Glomerular endothelial cell (primary cell): Measurements from ENCODE around the gene CCDC137. TPM values are rescaled to one million over a fixed set of nuclear protein-coding genes. Genes with fewer than 3 reads are reported as not detected.
"Not testable (repeated sequence)": the region's sequence is repeated elsewhere in the genome, so short reads cannot be mapped to it uniquely, and the experiment has no call there.

Source experiments
- DNase-seq: peaks from one replicate; pipeline ENCODE4 v3.0.0-alpha.2; 2011; ENCODE audit warnings: low read depth, low spot score; ENCODE audit errors: extremely low read depth
- total RNA-seq: library from RNA; depleted of rRNA; stranded (reverse); fragments of >200 nt; gene quantifications from 2 replicates; pipeline ENCODE4 v1.2.3, GENCODE V29; 2015

The CCDC137 gene
- total RNA-seq, 1 donor from 2014 or later: 19.0 TPM

DNA sequence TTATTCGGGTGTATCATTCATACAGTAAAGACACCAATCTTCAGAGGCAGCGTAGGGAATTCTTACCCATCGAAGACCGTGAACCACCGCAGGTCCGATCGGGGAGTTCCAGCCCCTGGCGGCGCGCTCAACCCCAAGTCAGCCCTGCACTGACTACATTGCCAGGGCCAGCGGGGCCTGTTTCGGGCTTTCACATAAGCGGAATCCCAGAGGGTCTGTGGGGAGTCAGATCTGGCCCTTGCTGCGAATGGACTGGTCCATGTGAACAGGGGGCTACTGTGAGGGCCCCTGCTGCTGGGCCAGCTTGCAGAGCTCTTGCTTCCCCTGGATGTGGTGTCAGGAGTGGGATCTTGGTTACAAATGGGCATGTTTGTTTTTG lies 17.8 kb upstream of the CCDC137 start:
- DNase-seq: no peak

DNA sequence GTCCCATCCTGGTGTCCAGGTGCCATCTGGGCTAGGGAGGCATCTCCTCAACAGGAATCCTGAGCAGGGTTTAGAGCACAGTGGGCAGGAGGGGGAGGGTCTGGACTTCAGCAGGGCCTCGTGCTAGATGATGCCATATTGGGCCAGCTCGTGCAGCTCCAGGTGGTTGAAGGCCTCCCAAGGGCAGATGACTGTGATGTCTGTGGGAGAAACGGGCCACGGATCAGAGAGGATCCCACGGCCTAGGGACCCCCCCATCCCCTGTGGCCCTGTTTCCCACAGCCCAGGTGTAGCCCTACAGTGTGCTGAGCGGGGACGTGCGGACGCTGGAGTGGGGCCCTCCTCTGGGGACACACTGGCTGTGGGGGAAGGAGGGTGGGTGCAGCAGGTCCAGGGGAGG lies 15.6 kb upstream of the CCDC137 start:
- DNase-seq: no peak

DNA sequence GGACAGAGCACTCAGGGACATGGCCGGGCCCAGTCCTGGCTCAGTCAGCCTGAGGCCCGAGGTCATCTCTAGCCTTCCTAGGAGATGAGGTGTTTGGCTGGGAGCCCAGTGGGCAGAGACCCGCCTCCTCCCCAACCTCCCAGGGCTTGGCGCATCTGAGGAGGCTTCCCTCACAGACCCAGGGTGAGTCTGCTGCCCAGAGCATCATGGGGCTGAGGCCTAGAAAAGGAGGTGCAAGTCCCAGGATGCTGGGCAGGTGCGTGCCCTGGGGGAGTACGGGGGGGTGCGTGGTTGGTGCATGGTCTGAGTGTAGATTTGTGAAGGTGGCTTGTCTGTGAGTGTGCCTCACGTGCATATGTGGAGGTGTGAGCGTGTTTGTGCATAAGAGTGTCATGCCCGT lies 14.8 kb upstream of the CCDC137 start:
- no peak for DNase-seq

DNA sequence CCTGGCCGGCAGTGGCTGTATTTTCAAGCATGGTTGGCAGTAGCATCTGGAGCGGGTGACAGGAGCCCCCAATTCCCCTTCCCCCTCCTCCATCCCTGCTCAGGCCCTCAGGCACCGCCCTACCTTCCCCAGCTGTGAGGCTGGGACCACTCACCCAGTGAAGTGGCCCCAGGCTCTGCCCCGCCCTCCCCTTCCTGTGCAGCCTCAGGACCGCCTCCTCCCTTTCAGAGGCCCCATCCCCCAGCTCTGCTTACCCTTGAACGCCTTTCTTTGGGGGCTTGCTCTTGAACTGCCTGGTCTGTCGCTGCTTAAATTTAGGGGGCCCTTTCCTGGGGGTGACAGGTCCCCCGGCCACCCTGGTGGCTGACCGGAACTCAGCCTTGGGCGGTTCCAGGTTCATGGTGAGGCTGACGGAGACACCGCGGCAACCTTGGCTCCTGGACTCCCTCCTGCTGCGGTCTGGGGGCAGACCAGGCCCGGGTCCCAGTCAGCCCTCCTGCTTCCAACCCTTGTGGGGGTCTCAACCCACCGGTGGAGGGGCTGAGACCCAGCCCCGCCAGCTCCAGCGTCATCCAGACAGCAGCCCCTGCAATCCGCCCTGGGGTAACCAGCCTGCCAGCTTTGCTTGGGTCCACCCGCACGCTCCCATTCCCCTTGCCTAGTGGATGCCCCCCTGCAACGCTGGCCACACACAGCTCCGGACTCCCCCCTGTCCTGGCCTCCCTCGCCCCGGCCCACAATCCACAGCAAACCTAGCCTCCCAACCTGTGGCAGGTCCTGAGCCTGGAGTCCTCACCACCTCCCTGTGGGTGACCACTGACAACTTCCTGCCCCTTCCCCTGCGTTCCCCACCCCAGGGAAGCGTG lies 13.4 kb upstream of the CCDC137 start:
- no peak for DNase-seq

DNA sequence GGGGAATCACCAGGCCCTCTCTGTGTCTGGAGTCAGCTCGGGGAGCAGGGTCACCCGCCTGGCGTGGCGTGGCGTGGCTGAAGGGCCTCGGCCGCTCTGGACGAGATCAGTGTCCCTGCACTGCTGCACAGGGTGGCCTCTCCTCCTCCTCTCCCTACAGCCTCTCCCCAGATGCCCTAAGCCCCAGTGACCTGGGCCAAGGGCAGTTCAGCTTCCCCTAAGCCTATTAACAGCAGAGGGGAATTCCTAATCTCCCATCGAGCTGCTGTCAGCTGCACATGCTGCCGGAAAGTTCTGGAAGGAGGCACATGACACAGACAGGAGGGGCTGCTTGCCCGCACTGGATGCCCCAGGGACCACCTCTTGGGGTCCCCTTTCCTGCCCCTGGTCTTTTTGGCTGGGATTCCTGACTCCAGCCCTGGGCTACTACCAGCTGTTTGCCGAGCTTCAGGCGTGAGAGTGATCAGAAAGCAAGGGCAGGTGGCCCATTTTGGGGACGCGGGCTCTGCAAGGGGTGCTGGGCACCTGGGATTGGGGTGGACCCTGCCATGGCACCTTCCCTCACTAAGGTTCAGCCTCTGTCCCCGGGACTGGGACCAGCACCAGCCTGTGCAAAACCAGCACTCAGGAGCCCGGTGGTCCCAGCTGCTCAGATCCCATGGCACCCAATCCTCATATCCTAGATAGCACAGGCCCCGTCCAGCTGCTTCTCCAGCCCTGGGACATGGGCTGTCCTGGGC lies 11.0 kb upstream of the CCDC137 start:
- no peak for DNase-seq

DNA sequence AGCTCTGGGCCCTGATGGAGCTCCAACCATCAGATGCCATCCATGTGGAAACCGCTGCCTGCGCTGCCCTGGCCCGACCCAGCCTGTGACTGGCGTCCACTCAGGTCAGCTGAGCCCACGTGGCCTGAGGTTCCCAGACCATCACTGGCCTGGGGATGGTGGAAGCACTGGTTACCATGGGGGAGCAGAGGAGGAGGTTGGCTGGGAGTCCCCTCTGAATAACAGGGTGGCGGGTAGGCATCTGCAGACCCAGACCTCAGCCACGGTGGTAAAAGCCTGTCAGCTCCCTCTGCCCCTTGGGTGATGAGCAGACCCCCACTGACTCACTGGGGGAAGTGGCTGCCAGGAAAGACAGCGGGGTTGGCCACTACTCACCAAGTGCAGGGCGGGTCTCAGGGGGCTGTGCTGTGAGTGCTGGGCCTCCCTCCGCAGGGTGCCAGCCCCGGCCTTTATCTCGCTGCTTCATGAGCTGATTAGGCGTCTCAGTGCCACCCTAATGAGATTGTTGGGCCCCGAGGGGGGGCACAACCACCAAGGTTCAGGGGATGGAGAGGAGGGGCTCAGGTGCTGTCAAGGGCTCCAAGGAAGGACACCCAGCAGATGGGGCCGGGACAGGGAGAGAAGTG lies 10.3 kb upstream of the CCDC137 start, which contains the start of gene PDE6G:
TSS of gene PDE6G (minus strand) at position 425 of the 626 bp plus-strand sequence. CDS start 3,237 bp downstream, outside the sequence.
- DNase-seq: no peak

DNA sequence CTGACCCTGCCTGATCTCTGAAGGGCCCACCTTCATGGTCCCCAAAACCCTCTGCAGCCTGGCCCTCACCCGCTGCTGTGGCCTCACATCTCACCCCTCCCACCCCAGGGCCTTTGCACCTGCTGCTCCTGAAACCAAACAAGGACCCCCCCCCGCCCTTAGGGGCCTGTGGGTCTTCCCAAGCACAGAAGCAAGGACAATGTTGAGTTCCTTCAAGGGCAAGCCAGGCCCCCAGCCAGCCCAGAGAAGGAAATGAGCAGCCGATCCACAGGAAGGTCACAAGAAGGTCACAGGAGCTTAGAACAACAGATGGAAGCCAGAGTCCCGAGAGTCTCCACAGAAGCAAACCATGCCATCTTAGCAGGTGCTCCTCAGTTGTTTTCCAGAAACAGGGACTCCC lies 9.7 kb upstream of the CCDC137 start:
- no peak for DNase-seq

DNA sequence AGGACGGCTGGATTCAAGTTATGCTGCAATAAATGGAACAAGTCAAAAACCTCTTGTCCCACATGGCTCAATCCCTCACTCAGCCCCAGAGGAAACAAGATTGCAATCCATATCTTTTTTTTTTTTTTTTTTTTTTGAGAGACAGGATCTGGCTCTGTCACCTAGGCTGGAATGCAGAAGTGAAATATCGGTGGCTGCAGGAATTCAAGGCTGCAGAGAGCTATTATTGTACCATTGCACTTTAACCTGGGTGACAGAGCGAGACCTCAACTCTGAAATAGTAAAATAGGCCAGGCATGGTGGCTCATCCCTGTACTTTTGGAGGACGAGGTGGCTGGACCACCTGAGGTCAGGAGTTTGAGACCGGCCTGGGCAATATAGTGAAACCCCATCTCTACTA lies 7.5 kb upstream of the CCDC137 start:
- no peak for DNase-seq

DNA sequence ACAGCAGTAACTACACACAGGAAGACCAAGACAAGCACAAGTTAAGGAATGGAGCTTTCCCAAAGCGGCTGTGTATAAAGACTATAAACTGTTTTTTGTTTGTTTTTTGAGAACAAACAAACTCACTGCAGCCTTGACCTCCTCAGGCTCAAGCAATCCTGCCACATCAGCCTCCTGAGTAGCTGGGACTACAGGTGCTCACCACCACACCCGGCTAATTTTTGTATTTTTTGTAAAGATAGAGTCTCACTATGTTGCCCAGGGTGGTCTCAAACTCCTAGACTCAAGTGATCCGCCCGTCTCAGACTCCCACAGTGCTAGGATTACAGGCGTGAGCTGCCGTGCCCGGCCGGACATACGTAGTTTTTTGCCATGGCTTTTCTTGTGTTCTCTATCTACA lies 6.1 kb upstream of the CCDC137 start:
- no peak for DNase-seq

DNA sequence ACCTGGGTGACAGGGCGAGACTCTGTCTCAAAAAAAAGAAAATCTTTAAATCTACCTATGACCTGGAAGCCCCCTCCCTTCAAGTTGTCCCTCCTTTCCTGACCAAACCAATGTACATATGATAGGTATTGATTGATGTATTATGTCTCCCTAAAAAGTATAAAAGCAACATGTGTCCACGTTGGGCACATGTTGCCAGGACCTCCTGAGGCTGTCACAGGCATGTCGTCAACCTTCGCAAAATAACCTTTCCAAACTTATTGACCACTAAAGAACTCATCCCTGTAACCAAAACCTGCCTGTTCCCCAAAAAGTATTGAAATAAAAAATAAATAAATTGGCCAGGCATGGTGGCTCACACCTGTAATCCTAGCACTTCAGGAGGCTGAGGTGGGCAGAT lies 4.5 kb upstream of the CCDC137 start:
- DNase-seq: no peak

DNA sequence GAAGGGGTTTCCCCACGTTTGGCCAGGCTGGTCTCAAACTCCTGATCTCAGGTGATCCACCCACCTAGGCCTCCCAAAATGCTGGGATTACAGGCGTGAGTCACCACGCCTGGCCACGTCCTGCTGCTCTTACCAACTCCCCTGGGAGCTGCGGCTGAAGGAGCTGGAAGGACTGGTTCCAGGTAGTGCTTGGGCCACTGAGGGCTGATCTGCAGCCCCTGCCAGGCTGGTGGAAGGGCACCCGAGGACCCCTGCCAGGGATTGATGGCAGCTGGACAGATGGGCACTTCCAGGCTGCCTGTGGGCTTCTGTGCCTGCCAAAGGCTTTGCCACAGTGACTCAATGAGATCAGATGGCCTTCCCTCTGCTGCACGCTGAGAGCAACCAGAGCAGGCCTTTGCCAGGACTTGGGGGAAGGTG lies 2.5 kb upstream of the CCDC137 start:
- no peak for DNase-seq

DNA sequence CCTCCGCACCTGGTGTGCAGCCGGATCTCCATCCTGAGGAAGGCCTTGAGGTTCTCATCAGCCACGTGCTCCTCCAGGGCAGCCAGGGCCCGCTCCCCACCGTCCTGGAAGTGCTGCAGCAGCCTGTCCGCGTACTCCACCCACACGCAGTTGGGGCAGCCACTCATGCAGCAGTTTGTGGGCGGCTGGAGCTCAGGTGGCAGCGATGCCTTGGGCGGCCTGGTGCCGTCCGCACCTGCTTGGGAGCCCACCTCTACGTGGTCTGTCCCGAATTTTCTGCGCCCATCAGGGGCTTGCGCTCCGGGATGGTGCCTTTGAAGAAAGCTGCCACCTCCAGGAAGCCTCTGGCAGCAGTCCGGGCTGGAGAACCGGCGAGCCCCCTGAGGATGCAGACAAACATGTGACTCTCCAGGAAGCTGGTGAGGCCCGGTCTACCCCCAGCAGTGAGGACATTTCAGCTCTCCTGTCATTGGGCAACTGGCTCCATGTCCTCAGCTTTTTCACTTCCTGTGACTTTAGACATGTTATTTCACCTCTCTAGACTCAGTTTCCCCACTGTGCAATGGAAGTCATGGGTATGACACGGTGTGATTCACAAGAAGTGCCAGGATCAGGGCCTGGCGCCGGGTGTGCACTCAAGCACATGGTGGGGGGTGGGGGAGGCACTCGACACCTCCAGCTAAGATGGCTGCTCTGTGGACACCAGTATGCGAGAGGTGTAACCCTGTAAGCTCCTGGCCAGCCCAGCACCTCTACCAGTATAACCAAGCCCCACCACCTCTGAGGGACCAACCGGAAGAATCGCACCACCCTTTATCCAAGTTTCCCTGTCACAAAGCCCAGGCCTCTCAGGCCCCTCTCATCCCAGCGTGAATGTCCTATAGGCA lies 1.1 kb upstream of the CCDC137 start:
- DNase-seq: no peak

DNA sequence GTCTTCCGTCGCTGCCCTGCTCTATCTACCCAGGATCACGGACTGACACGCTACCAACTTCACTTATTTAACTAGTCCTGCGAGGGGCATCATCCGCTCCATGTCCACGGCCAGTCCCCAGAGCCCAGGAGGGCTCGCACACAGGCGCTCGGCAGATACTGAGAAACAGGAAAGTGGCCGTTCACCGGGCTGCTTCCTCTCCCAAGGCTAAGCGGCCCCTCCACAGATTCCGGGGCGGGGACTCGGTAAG lies 520 bp upstream of the CCDC137 start:
- no peak for DNase-seq

DNA sequence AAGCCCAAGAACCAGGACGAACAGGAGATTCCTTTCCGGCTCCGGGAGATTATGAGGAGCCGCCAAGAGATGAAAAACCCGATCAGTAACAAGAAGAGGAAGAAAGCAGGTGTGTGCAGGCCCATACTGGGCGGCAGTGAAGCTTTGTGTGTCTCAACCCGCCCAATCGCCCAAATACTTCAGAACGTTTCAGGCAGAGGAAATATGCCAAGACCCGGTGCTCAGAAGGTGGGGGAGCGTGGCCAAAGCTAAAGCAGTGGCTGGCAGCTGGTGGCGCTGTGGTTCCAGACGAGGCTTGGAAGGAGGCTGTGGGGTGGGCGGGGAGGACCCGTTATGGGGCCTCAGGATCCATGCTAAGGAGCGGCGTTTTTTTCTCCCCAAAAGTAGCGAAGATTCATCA lies 1.2 kb downstream of the CCDC137 start:
- no peak for DNase-seq

DNA sequence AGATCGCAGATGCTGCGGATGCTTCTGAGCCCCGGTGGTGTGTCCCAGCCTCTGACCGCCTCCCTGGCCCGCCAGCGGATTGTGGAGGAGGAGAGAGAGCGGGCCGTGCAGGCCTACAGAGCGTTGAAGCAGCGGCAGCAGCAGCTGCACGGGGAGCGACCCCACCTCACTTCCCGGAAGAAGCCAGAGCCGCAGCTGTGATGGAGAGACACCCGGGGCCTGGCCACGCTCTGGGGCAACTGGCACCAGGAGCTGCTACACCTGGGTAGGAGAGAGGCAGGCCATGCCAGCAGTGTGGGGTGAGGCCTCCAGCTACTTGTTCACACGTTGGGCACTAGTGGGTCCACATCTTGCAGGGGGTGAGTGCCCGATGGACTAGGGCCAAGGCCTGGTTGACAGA lies 6.0 kb downstream of the CCDC137 start:
- no peak for DNase-seq

DNA sequence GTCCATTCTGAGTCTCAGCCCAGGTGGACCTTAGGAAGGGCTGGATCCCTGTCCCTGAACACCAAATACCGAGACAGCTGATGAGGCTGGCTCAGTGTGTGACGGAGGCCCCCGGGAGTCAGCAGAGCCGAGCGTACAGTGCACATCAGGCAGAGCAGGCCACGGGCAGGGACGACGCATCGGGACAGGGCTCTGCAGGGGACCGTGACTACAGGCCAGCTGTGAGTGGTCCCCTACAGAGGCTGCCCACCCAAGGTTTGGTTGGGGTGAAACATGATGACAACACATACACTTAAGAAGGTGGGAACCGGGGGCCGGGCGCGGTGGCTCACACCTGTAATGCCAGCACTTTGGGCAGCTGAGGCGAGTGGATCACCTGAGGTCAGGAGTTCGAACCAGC lies 6.4 kb downstream of the CCDC137 start:
- DNase-seq: no peak

DNA sequence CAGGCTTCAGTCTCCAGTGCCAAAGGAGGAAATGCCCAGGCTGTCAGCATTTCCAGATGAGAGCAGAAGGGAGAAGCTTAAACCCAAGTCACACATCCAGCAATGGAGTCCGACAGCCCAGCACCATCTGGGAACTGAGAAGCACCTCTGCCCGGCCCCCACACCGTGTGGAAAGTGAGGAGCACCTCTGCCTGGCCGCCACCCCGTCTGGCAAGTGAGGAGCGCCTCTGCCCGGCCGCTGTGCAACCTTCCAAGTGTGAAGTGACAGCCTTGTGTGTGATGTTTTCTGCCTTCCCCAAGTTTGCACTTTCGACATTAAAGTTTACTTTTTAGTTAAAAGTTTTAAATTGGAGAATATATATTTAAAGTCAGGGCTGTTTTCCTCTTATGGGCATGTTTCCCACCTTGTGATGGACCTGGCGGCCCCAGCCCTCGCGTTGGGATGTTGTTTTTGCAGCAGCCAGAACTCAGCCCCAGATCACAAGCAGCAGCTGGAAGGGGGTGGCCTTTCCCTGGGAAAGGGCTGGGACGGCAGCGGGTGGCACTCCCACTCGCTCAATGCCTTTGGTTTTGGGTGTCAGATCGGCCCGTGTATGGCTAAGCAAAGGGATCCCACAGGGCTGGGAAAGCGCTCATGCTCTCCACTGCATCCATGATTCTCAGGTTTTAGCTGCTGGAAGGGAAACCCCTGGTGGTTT lies 7.2 kb downstream of the CCDC137 start:
- DNase-seq: no peak

DNA sequence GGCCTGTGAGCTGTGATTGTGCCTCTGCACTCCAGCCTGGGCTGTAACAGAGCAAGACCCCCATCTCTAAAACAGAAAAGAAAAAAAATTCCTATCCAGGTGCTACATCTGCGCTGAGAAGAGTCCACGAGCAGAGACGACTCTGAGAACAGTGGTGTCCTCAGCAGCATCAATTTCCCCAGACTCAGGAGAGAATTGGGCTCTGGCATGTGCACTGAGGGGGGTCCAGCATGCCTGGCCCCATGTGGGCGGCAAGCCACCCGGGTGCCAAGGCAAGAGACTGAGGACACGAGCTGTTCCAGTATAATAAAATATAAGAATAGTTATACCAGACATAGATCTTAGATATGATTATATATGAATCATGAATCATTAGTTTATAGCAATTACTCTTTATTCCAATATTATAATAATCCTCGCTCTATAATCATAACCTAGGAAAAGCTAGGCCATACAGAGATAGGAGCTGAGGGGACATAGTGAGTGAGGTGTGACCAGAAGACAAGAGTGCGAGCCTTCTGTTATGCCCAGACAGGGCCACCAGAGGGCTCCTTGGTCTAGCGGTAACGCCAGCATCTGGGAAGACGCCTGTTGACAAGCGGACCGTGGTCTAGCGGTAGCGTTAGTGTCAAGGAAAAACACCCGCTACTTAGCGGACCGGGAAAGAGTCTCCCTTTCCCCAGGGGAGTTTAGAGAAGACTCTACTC lies 9.1 kb downstream of the CCDC137 start:
- not testable (repeated sequence) for DNase-seq

DNA sequence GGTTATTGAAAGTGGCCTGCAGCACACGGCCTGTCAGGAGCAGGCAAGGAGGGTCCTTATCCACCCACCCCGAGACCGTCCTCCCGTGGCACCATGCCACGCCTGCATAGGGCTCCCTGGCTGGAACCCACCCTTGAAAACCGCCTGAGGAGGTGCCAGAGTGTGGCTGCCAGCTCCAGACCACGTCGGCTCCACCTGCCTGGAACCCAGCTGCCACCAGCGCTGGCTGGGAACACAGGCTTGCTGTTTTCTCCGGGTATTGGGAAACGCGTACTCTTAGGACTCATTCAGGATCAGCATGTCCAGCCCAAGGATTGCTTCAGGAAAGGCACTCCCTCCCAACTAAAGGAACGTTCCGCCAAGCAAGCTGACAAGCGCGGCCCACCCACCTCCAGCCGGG lies 10.4 kb downstream of the CCDC137 start:
- no peak for DNase-seq

DNA sequence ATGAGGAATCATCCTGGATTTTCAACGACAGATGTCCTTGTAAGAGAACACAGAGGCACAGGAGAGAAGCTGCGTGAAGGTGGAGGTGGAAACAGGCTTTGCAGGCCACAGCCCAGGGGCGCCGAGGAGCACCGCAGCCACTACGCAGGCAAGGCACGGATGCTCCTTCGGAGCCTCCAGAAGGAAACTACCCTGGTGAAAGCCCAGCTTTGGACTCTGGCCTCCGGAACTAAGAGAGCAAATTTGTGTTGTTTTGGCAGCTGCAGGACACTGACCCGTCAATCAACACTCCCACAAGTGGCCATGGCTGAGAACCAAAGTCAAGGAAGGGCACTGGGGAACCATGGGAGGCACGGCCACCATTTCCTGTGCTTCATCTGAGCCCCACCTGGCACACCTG lies 13.6 kb downstream of the CCDC137 start:
- no peak for DNase-seq
